Measurements from ENCODE around the gene BRPF1. TPM values are rescaled to one million over a fixed set of nuclear protein-coding genes. Genes with fewer than 3 reads are reported as not detected.
A peak's percentile ranks its signal among the peaks of the same experiment; 100 is the strongest.

Gene BRPF1
- total RNA-seq, 1 experiment from 2014 or later, result 24.7 TPM

DNA sequence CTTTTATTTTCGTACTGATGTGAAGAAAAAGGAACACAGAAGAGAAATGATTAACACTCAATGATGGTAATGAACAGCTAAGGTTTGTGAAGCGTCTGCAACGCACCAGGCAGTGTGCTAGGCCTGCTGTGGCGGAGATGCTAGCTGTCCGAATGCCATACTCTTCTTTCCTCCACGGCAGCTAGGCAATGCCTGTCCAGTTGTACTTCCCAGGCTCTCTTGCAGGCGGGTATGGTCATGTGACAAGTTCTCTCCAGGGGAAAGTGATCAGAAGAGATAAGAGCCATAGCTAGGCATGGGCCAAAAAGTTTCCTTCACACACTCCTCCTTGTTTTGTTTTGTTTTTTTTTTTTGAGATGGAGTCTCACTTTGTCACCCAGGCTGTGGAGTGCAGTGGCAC, 54.1 kb downstream of the BRPF1 start:
- no TSS peak for BruUV-seq (replicated peaks)
- TF ChIP-seq, protein P1, sequence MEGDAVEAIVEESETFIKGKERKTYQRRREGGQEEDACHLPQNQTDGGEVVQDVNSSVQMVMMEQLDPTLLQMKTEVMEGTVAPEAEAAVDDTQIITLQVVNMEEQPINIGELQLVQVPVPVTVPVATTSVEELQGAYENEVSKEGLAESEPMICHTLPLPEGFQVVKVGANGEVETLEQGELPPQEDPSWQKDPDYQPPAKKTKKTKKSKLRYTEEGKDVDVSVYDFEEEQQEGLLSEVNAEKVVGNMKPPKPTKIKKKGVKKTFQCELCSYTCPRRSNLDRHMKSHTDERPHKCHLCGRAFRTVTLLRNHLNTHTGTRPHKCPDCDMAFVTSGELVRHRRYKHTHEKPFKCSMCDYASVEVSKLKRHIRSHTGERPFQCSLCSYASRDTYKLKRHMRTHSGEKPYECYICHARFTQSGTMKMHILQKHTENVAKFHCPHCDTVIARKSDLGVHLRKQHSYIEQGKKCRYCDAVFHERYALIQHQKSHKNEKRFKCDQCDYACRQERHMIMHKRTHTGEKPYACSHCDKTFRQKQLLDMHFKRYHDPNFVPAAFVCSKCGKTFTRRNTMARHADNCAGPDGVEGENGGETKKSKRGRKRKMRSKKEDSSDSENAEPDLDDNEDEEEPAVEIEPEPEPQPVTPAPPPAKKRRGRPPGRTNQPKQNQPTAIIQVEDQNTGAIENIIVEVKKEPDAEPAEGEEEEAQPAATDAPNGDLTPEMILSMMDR (IDR thresholded peaks at IDR 0.05; ENCODE audit: insufficient read depth in 1 of 2, low read depth in 1 of 2, low read length in 1 of 2, severe bottlenecking in 1 of 2, unreplicated experiment in 1 of 2), result no peak
- POLR2A ChIA-PET, result no interaction called here
- no peak for DNase-seq
- H3K36me3 ChIP-seq (ENCODE audit: control insufficient read depth, insufficient read depth, low read length), result peaks cover 3% of the 10 kb centered on the region
- Mint-ChIP-seq H3K4me1 (ENCODE audit: low read depth, unreplicated experiment) (peaks cover 6% of the 10 kb centered on the region), H3K36me3 (ENCODE audit: insufficient read depth, unreplicated experiment) (peaks cover 56% of the 10 kb centered on the region), H3K27me3 (ENCODE audit: insufficient read depth, unreplicated experiment) (no peaks in the 10 kb centered on the region), H3K9me3 (ENCODE audit: unreplicated experiment) (no peaks in the 10 kb centered on the region), H3K27ac (ENCODE audit: unreplicated experiment) (no peak overlapping the region), H3K4me3 (ENCODE audit: unreplicated experiment) (no peak overlapping the region)
- no peaks in the 10 kb centered on the region for H3K9me3 ChIP-seq
- no peak overlapping the region for H3K4me3 ChIP-seq (ENCODE audit: low read depth, low read length)
- CTCF ChIA-PET, result interaction anchor here (0.6 kb wide), 1 partner anchor 401 kb away, joined by 6 read pairs; no protein-coding TSS in a partner anchor
- H3K27me3 ChIP-seq (replicated peaks; ENCODE audit: control insufficient read depth, insufficient read depth, low read length), result no peaks in the 10 kb centered on the region
- H3K4me1 ChIP-seq, result no peaks in the 10 kb centered on the region
- intact Hi-C loops (cut with micrococcal nuclease; ENCODE audit: unreplicated experiment), result no loop called here

DNA sequence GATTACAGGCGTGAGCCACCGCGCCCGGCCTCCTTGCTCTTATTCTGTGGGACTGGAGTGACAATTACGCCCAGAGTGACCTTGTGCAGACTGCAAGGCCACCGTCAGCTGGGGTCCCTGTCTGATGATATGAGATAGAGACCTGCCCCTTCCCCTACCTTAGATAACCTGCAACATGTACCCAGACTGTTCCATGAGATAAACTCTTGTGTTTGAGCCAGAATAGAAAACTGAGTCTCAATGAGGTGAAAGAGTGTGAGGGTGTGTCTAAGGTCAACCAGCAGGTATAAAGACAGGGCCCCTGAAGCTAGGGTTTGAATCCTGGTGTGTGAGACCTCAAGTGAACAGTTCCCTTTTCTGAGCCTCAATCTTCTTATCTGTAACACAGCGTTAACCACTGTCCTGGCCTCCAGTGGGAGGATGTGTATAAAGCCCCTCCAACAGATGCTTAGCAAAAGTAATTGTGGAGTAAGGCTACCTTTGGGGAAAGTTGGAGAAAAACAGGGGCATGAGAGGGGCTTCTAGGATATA, 54.7 kb downstream of the BRPF1 start:
- Histone ChIP-seq H3K27me3 (replicated peaks; ENCODE audit: control insufficient read depth, insufficient read depth, low read length) (no peaks in the 10 kb centered on the region), H3K36me3 (ENCODE audit: control insufficient read depth, insufficient read depth, low read length) (peaks cover 3% of the 10 kb centered on the region), H3K4me1 (no peaks in the 10 kb centered on the region), H3K4me3 (ENCODE audit: low read depth, low read length) (no peak overlapping the region), H3K9me3 (no peaks in the 10 kb centered on the region)
- no peaks in the 10 kb centered on the region for H3K9me3 Mint-ChIP-seq (ENCODE audit: unreplicated experiment)
- H3K27me3 Mint-ChIP-seq (ENCODE audit: insufficient read depth, unreplicated experiment), result no peaks in the 10 kb centered on the region
- ChIA-PET POLR2A (interaction anchor here (0.5 kb wide), 1 partner anchor 13 kb away, joined by 5 read pairs; no protein-coding TSS in a partner anchor), CTCF (interaction anchor here (0.8 kb wide), 1 partner anchor 14 kb away, joined by 3 read pairs; no protein-coding TSS in a partner anchor)
- intact Hi-C loops (cut with micrococcal nuclease; ENCODE audit: unreplicated experiment), result no loop called here
- peaks cover 60% of the 10 kb centered on the region for H3K36me3 Mint-ChIP-seq (ENCODE audit: insufficient read depth, unreplicated experiment)
- TF ChIP-seq, protein P1 (IDR thresholded peaks at IDR 0.05; ENCODE audit: insufficient read depth in 1 of 2, low read depth in 1 of 2, low read length in 1 of 2, severe bottlenecking in 1 of 2, unreplicated experiment in 1 of 2), result no peak
- peaks cover 6% of the 10 kb centered on the region for H3K4me1 Mint-ChIP-seq (ENCODE audit: low read depth, unreplicated experiment)
- no TSS peak for BruUV-seq (replicated peaks)
- DNase-seq, result no peak
- no peak overlapping the region for H3K27ac Mint-ChIP-seq (ENCODE audit: unreplicated experiment)
- no peak overlapping the region for H3K4me3 Mint-ChIP-seq (ENCODE audit: unreplicated experiment)

DNA sequence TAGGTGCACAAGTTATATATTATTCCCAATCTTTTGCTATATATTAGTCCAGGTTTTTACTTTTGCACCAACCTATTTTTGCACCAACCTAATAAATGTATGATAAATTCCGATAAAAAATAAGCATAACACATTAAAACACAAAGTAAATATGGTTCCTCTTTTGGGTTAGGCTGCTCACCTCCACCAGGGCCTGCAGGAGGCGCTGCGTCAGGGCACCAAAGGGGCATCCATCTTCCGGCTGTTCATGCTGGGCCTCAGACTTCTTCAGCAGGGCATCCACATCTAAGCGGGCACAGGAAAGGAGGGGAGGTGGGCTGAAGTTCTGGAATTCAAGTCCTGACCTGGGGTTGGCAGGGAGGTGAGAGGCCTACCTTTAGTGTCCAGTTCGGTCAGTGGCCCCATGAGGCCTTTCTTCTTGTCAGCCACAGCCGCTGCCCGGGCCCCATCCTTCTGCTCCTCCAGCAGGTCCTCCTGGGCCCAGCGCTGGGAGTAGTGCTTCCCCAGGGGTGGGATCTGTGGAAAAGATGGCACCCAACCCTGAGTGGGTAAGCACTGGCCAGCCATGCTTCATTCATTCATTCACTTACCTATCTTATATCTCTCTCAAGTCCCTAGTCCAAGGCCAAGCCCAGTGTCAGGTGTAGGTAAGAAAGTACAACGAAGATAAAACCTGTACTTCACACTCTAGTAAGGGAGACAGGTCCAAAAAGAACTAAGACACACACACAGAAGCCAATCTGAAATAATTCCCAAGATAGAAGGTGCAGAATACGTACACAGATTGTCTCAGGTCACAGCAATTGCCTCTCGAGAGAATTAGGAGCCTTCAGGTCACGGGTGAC, 55.5 kb downstream of the BRPF1 start:
- no peaks in the 10 kb centered on the region for H3K27me3 Mint-ChIP-seq (ENCODE audit: insufficient read depth, unreplicated experiment)
- 0 out of 2 replicates have a peak, but pooled peaks cover 6% of the 10 kb centered on the region for H3K4me1 ChIP-seq
- no peaks in the 10 kb centered on the region for H3K9me3 Mint-ChIP-seq (ENCODE audit: unreplicated experiment)
- POLR2A ChIA-PET, result no interaction called here
- H3K36me3 ChIP-seq (ENCODE audit: control insufficient read depth, insufficient read depth, low read length), result peaks cover 3% of the 10 kb centered on the region
- CTCF ChIA-PET, result interaction anchor here (0.8 kb wide), 1 partner anchor 15 kb away, joined by 3 read pairs; no protein-coding TSS in a partner anchor
- TF ChIP-seq, protein P1 (IDR thresholded peaks at IDR 0.05; ENCODE audit: insufficient read depth in 1 of 2, low read depth in 1 of 2, low read length in 1 of 2, severe bottlenecking in 1 of 2, unreplicated experiment in 1 of 2), result peak; percentile 30 to 34
- H3K27ac Mint-ChIP-seq (ENCODE audit: unreplicated experiment), result no peak overlapping the region
- H3K4me1 Mint-ChIP-seq (ENCODE audit: low read depth, unreplicated experiment), result peaks cover 12% of the 10 kb centered on the region
- H3K27me3 ChIP-seq (replicated peaks; ENCODE audit: control insufficient read depth, insufficient read depth, low read length), result no peaks in the 10 kb centered on the region
- intact Hi-C loops (cut with micrococcal nuclease; ENCODE audit: unreplicated experiment), result no loop called here
- H3K9me3 ChIP-seq, result no peaks in the 10 kb centered on the region
- no peak overlapping the region for H3K4me3 ChIP-seq (ENCODE audit: low read depth, low read length)
- peaks cover 67% of the 10 kb centered on the region for H3K36me3 Mint-ChIP-seq (ENCODE audit: insufficient read depth, unreplicated experiment)
- no peak for DNase-seq
- H3K4me3 Mint-ChIP-seq (ENCODE audit: unreplicated experiment), result no peak overlapping the region
- no TSS peak for BruUV-seq (replicated peaks)

Data from Caco-2 (cell line).